KOPT-K1 (cell line): ENCODE data around the gene DND1.
A peak's percentile ranks its signal among the peaks of the same experiment; 100 is the strongest.
"Not testable (repeated sequence)": the region's sequence is repeated elsewhere in the genome, so short reads cannot be mapped to it uniquely, and the experiment has no call there.

Experiments
- H3K27ac ChIP-seq: fragments of 200-600 bp; sonication (generic); 2 replicates; pipeline ENCODE4 v1.5.1; 2016; ENCODE audit warnings: antibody characterized with exemption, mild to moderate bottlenecking, low read depth, low read length; ENCODE audit not compliant: poor library complexity, severe bottlenecking
- H3K36me3 ChIP-seq: fragments of 200-600 bp; sonication (generic); 2 replicates; pipeline ENCODE4 v1.5.1; 2017; ENCODE audit warnings: antibody characterized with exemption, mild to moderate bottlenecking, low read length, moderate library complexity; ENCODE audit not compliant: insufficient read depth
- H3K9me3 ChIP-seq: fragments of 200-600 bp; sonication (generic); 2 replicates; pipeline ENCODE4 v1.5.1; 2017; ENCODE audit warnings: antibody characterized with exemption, low read length, mild to moderate bottlenecking; ENCODE audit not compliant: insufficient read depth, poor library complexity, severe bottlenecking

Gene DND1

DNA sequence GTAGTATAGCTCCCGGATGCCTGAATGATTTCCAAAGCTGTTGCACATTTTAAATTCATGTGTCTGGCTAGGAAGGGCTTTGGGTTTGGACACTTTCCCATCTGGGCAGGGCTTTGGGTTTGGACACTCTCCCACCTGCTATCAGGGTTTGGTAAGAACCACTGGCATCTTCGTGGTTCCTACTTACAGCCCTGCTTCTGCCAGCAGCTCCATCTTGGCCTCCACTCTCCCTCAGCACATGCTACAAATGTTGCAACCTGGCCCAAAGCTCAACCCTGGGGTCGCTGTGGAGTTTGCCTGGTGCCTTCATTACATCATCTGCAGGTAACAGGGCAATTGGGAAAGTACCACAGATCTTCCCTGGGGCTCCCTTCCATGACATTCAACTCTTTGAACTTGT is 30.7 kb downstream of the DND1 start:
- peaks cover 53% of the 10 kb centered on the region for H3K36me3 ChIP-seq
- no peaks in the 10 kb centered on the region for H3K9me3 ChIP-seq
- H3K27ac ChIP-seq, result no peak overlapping the region

DNA sequence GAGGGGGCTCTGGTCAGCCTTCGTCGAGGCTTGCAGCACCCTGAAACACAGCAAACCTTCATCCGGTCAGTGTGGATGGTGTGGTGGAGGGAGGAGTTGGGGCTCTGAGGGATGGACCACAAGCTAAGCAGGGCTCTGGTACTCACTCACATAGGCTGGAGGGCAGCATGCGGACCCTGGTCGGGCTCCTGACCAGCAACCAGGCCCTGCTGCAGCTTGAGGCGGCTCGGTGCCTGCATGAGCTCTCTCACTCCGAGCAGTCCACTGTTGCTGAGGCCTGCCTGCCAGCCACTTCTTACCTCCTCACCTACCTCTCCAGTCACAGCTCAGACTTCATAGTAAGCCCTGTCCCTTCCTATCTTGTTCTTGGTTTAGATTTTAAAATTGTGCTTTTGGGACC is 31.7 kb downstream of the DND1 start:
- Histone ChIP-seq H3K9me3 (no peaks in the 10 kb centered on the region), H3K36me3 (peaks cover 53% of the 10 kb centered on the region), H3K27ac (no peak overlapping the region)

DNA sequence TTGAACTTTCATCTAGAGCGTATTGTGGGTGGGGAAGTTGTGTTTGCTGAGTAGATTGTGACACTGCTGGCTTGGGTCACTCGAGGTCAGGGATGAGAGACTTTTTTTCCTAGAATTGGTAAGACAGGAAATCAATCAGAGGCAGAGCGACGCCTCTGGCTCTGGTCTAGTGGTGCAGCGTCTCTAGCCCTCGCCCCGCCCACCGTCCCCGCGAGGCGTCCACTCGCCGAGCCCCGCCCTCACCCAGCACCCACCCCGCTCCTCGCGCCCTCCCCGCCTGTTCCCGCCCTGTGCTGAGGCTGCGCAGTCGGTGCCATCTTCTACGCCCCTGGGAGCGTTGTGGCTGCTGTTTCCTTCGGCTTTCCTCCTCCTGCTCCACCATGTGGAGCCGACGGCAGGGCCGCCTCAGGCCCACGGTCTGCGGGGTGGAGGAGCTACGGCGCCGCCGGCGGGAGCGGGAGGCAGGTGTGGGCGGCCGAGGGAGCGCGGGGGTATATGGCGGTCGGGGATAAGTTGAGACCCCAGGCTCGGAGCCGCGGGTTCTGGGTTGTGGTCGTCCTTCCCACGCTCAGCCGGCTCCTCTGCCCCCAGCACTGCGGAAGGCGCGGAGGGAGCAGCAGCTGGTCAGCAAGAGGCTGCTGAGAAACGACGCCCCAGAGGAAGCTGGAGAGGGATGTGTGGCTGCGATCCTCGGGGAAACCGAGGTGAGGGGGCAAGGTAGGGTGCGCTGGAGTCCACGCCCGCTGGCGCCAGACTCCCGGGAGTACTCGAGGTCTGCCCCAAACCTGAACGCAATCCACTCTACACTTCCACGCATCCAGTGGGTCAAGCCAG is 34.0 kb downstream of the DND1 start, which contains the start of gene TMCO6:
Gene TMCO6 (plus strand): TSS at position 304 of the 834 bp plus-strand sequence. CDS start 77 bp downstream, at position 381.
- Histone ChIP-seq H3K27ac (peak within 1 kb of the TSS; percentile 76), H3K9me3 (no peaks in the 10 kb centered on the region), H3K36me3 (peaks cover 38% of the 10 kb centered on the region)

DNA sequence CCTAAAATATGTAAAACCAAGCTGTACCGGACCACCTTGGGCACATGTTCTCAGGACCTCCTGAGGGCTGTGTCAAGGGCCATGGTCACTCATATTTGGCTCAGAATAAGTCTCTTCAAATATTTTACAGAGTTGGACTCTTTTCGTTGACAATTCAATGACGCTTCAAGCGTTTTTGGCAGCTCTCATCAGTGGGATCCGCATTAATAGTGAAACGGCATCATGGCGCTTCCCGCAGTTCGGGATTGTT is 34.6 kb downstream of the DND1 start:
- Histone ChIP-seq H3K27ac (peak overlapping the region; percentile 76), H3K36me3 (peaks cover 32% of the 10 kb centered on the region)
- not testable (repeated sequence) for H3K9me3 ChIP-seq

GRCh38 chr5:140637371-140638100 is 35.8 kb downstream of the DND1 start:
- Histone ChIP-seq H3K36me3 (peaks cover 20% of the 10 kb centered on the region), H3K9me3 (no peaks in the 10 kb centered on the region), H3K27ac (no peak overlapping the region)

DNA sequence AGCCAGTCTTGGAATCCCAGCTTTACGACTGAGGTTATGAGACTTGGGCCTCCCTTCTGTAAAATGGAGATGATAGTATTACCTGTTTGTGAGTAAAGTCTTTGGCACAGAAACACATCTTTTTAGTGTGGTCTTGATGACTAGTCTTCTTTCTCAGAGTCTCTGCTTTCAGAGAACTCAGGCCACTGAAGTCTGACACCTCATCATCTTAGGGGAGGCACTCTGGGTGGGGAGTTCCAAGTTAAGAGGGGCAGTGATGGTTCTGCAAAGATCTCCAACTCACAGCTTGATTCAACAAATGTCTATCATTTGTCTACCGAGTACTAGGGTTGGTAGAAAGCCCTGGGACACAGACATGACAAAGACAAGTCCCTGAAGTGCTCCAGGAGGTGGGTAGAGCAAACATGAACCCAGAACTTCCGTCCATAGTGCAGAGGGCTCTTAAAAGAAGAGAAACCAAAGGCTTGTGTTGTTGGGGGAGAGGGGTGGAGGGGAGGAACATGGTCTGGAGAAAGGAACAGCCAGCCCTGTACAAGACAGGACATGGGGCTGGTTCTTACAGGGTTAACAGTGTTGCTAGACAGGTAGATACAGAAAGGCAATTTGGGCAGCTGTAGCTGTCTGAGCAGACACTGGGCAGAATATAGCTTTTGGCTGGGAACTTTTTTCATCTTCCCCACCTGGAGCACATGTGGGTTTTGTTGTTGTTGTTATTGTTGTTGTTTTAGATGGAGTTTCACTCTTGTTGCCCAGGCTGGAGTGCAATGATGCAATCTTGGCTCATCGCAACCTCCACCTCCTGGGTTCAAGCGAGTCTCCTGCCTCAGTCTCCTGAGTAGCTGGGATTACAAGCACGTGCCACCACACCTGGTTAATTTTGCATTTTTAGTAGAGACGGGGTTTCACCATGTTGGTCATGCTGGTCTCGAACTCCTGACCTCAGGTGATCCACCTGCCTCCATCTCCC is 37.8 kb downstream of the DND1 start:
- peaks cover under 1% of the 10 kb centered on the region; the same call in 1 of the 2 replicates for H3K36me3 ChIP-seq
- H3K9me3 ChIP-seq, result no peaks in the 10 kb centered on the region
- H3K27ac ChIP-seq, result no peak overlapping the region

GRCh38 chr5:140634103-140634502 is 39.3 kb downstream of the DND1 start:
- Histone ChIP-seq H3K36me3 (no peaks in the 10 kb centered on the region), H3K27ac (no peak overlapping the region), H3K9me3 (no peaks in the 10 kb centered on the region)

GRCh38 chr5:140633501-140633900 is 39.9 kb downstream of the DND1 start:
- Histone ChIP-seq H3K9me3 (peaks cover 5% of the 10 kb centered on the region), H3K36me3 (no peaks in the 10 kb centered on the region), H3K27ac (no peak overlapping the region)

- Histone ChIP-seq H3K36me3 (no peaks in the 10 kb centered on the region), H3K27ac (no peak within 1 kb of the TSS), H3K9me3 (peaks cover 9% of the 10 kb centered on the region)
These were observed 40.3 kb downstream of the DND1 start, which contains the start of gene CD14 for GRCh38 chr5:140633021-140633471. CD14 (minus strand) TSS chr5:140633175; CDS start chr5:140633071, 104 bp downstream.

GRCh38 chr5:140632366-140633020 is 40.9 kb downstream of the DND1 start:
- Histone ChIP-seq H3K9me3 (peaks cover 15% of the 10 kb centered on the region), H3K27ac (no peak overlapping the region), H3K36me3 (no peaks in the 10 kb centered on the region)

DNA sequence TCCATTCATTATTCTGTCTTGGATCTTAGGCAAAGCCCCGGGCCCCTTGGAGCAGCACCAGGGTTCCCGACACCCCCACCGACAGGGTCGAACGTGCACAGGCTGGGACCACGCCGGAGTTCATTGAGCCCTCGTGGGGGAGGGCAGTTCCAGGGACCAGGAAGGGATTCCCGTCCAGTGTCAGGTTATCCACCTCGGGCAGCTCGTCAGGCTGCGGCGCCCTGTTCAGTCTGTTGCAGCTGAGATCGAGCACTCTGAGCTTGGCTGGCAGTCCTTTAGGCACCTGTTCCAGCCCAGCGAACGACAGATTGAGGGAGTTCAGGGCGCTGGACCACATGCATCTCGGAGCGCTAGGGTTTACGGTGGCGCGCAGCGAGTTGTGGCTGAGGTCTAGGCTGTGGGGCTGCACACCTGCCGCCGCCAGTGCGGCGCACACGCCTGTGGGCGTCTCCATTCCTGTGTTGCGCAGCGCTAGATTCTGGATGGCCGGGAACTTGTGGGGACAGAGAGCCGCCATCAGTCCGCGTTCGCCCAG is 41.5 kb downstream of the DND1 start:
- no peaks in the 10 kb centered on the region for H3K36me3 ChIP-seq
- H3K9me3 ChIP-seq, result peaks cover 21% of the 10 kb centered on the region
- H3K27ac ChIP-seq, result no peak overlapping the region

GRCh38 chr5:140631036-140631417 is 42.3 kb downstream of the DND1 start:
- Histone ChIP-seq H3K36me3 (no peaks in the 10 kb centered on the region), H3K27ac (no peak overlapping the region), H3K9me3 (peaks cover 21% of the 10 kb centered on the region)

DNA sequence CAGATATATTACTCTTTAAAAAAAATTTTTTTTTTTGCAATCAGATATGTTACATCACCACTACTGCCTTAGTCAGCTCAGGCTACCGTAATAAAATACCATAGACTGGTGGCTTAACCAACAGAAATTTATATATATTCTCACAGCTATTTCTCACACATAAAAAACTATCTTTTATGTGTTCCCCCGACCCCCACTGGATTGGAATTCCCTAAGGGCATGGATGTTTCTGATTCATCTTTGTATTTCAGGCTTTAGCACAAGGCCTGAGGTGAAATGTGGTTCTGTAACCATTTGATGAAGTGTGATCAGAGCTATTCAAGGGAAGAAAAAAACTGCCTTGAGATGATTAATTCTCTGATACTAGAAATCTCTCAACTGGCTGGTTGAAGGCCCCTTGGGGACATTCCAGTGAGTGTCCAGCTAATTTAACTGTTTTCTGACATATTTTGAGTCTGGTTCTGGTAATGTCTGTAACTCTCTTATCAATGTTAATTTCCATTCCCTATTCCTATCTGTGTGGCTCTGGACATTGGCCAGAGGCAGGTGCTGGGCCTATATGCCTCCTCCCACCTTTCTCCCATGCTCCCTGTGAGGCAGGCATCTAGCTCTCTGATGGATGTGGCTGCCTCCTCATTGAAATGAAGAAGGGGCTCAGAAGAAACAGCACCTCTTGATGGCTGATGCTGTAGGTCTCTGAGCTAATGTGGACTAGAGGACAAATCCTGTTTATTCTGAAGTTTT is 42.9 kb downstream of the DND1 start:
- Histone ChIP-seq H3K36me3 (no peaks in the 10 kb centered on the region), H3K27ac (no peak overlapping the region), H3K9me3 (peaks cover 21% of the 10 kb centered on the region)

DNA sequence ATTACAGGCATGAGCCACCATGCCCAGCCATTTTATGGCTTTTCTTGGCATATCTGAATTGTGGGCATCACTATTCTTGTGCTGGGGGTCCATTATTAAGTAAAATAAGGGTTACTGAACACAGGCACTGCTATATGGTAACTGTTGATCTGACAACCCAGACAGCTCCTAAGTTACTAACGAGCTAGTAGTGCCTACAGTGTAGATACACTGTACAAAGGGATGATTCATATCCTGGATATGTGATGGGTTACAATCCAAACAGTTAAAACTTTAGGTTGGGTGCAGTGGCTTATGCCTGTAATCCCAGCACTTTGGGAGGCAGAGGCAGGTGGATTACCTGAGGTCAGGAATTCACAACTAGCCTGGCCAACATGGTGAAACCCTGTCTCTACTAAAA is 44.7 kb downstream of the DND1 start:
- no peaks in the 10 kb centered on the region for H3K36me3 ChIP-seq
- H3K9me3 ChIP-seq, result peaks cover 21% of the 10 kb centered on the region
- no peak overlapping the region for H3K27ac ChIP-seq
